Neutrophil (primary cell): ENCODE measurements around the gene ZNRD2.
A peak's percentile ranks its signal among the peaks of the same experiment; 100 is the strongest.

Experiments used
- H3K27ac ChIP-seq: fragments of 200-600 bp; sonication (generic); 2 replicates; pipeline ENCODE4 v1.5.1; 2016; ENCODE audit warnings: mild to moderate bottlenecking, moderate library complexity
- H3K27me3 ChIP-seq: fragments of 200-600 bp; sonication (generic); 2 replicates; pipeline ENCODE4 v1.6.0; 2016; ENCODE audit warnings: mild to moderate bottlenecking
- H3K36me3 ChIP-seq: fragments of 200-600 bp; sonication (generic); 2 replicates; pipeline ENCODE4 v1.5.1; 2017
- H3K4me1 ChIP-seq, 2 experiments: fragments of 200-600 bp in 1 of 2; sonication (generic) in 1 of 2; 1 replicate in 1 of 2; 2 replicates in 1 of 2; pipeline versions ENCODE4 v1.5.1 to v1.6.1; 2013 to 2016; ENCODE audit warnings: low read depth in 1 of 2, low read length in 1 of 2, mild to moderate bottlenecking in 1 of 2, moderate library complexity in 1 of 2; ENCODE audit not compliant: control insufficient read depth in 1 of 2, insufficient read depth in 1 of 2
- H3K4me3 ChIP-seq, 2 experiments: fragments of 200-600 bp in 1 of 2; sonication (generic) in 1 of 2; 1 replicate in 1 of 2; 2 replicates in 1 of 2; pipeline ENCODE4 v1.5.1; 2013 to 2016; ENCODE audit warnings: low read depth in 1 of 2, low read length in 1 of 2, mild to moderate bottlenecking in 1 of 2, moderate library complexity in 1 of 2
- H3K9me3 ChIP-seq: fragments of 200-600 bp; sonication (generic); 2 replicates; pipeline ENCODE4 v1.5.1; 2016
- CTCF ChIP-seq: fragments of 200-600 bp; sonication (generic); IDR thresholded peaks from 2 replicates; pipeline ENCODE4 v1.5.1; 2016; ENCODE audit warnings: antibody characterized with exemption

Gene ZNRD2

GRCh38 chr11:65612691-65613090 is 42.4 kb downstream of the ZNRD2 start:
- Histone ChIP-seq H3K27ac (peak overlapping the region; percentile 98), H3K9me3 (no peaks in the 10 kb centered on the region), H3K4me3 (peak overlapping the region; percentile 88 to 96), H3K4me1 (peaks cover 63 to 74% of the 10 kb centered on the region in 2 experiments), H3K36me3 (peaks cover 50% of the 10 kb centered on the region), H3K27me3 (no peaks in the 10 kb centered on the region)
- TF ChIP-seq CTCF: no peak

- TF ChIP-seq CTCF: no peak
- H3K4me3 ChIP-seq: peak overlapping the region; percentile 88 to 96
- H3K4me1 ChIP-seq: peaks cover 63 to 74% of the 10 kb centered on the region in 2 experiments
- H3K36me3 ChIP-seq: peaks cover 50% of the 10 kb centered on the region
- no peaks in the 10 kb centered on the region for H3K9me3 ChIP-seq
- no peaks in the 10 kb centered on the region for H3K27me3 ChIP-seq
- H3K27ac ChIP-seq: peak overlapping the region; percentile 98
Observed at GRCh38 chr11:65613091-65613928, 43.0 kb downstream of the ZNRD2 start.

GRCh38 chr11:65615229-65615949 is 45.1 kb downstream of the ZNRD2 start, which contains the start of gene PCNX3:
Gene PCNX3 (plus strand): TSS chr11:65615776. CDS start chr11:65616312, 536 bp downstream.
- H3K4me1 ChIP-seq: peaks cover 46 to 53% of the 10 kb centered on the region in 2 experiments
- peak within 1 kb of the TSS; percentile 98 for H3K27ac ChIP-seq
- H3K4me3 ChIP-seq: peak within 1 kb of the TSS; percentile 88 to 96
- peaks cover 50% of the 10 kb centered on the region for H3K36me3 ChIP-seq
- H3K27me3 ChIP-seq: no peaks in the 10 kb centered on the region
- H3K9me3 ChIP-seq: no peaks in the 10 kb centered on the region
- TF ChIP-seq CTCF: peak; percentile 17

GRCh38 chr11:65615950-65616574 is 45.8 kb downstream of the ZNRD2 start:
- peaks cover 53% of the 10 kb centered on the region for H3K36me3 ChIP-seq

More at GRCh38 chr11:65615950-65616574, 45.8 kb downstream of the ZNRD2 start:
- Histone ChIP-seq H3K27me3 (no peaks in the 10 kb centered on the region), H3K4me1 (peaks cover 39 to 46% of the 10 kb centered on the region in 2 experiments), H3K27ac (peak overlapping the region; percentile 98), H3K4me3 (peak overlapping the region; percentile 88 to 96), H3K9me3 (no peaks in the 10 kb centered on the region)
- no peak for TF ChIP-seq CTCF
